GM12878 (cell line): ENCODE measurements around the gene SCG3. TPM values are rescaled to one million over a fixed set of nuclear protein-coding genes. Genes with fewer than 3 reads are reported as not detected.

Experiments used
- ATAC-seq: fragments of 200-7000 bp; cut with Tn5 transposase; 3 replicates; pipeline ENCODE4 v1.9.1; 2020; ENCODE audit warnings: mild to moderate bottlenecking, moderate library complexity
- BruUV-seq: library from RNA; stranded (reverse); fragments of 400-500 nt; replicated peaks from 2 replicates; lab custom pipeline; 2021; lab: Mats Ljungman, UMichigan
- CTCF ChIA-PET: fragments of 300-600 bp; sonication (Branson Sonifier 250); formaldehyde crosslinking; extraction: SDS; loops from one replicate; lab custom pipeline; 2021; ENCODE audit warnings: inconsistent platforms; lab: Yijun Ruan, JAX
- POLR2A ChIA-PET: fragments of 350-600 bp; formaldehyde crosslinking; extraction: SDS; loops from one replicate; lab custom pipeline; 2021; ENCODE audit warnings: inconsistent platforms; lab: Charles Lee
- RAD21 ChIA-PET: fragments of 300-600 bp; sonication (Branson Sonifier 250); formaldehyde crosslinking; loops from one replicate; lab custom pipeline; 2023; ENCODE audit warnings: antibody characterized with exemption; ENCODE audit not compliant: unreplicated experiment; lab: Charles Lee
- SMC1A ChIA-PET: fragments of 300-600 bp; sonication (Branson Sonifier 250); formaldehyde crosslinking; loops from one replicate; lab custom pipeline; 2023; ENCODE audit not compliant: unreplicated experiment, uncharacterized antibody; lab: Charles Lee
- DNase-seq: peaks from one replicate; pipeline ENCODE4 v3.0.0-alpha.2; 2011; ENCODE audit warnings: low read depth, low spot score
- FAIRE-seq: peaks from 3 replicates; lab custom pipeline; 2011; peaks lifted over from hg19 to GRCh38; lab: Jason Lieb, UNC
- H2AFZ ChIP-seq: 2 replicates; pipeline ENCODE4 v1.6.0; 2011; ENCODE audit warnings: low read depth, low read length, control low read depth; ENCODE audit not compliant: control insufficient read depth
- H3K27ac ChIP-seq: 2 replicates; pipeline ENCODE4 v1.5.1; 2011; ENCODE audit warnings: control low read depth; ENCODE audit not compliant: control insufficient read depth, insufficient read depth
- H3K27me3 ChIP-seq, 2 experiments: replicated peaks in 1 of 2; 2 replicates each; pipeline versions ENCODE4 v1.6.0 to v1.6.1; 2011; ENCODE audit warnings: low read length in 1 of 2; ENCODE audit not compliant: control insufficient read depth in 2 of 2, insufficient read depth in 2 of 2
- H3K36me3 ChIP-seq, 2 experiments: 2 replicates each; pipeline ENCODE4 v1.5.1; 2011; ENCODE audit warnings: low read length in 1 of 2; ENCODE audit not compliant: control insufficient read depth in 2 of 2, insufficient read depth in 2 of 2
- H3K4me1 ChIP-seq: 2 replicates; pipeline ENCODE4 v1.6.1; 2011; ENCODE audit warnings: mild to moderate bottlenecking, low read length, moderate library complexity, mixed read lengths; ENCODE audit not compliant: control insufficient read depth, insufficient read depth
- H3K4me2 ChIP-seq: 2 replicates; pipeline ENCODE4 v1.6.0; 2011; ENCODE audit warnings: control low read depth; ENCODE audit not compliant: control insufficient read depth, insufficient read depth
- H3K4me3 ChIP-seq: fragments of 200-600 bp; sonication (generic); 2 replicates; pipeline ENCODE4 v1.5.1; 2016
- H3K79me2 ChIP-seq: 2 replicates; pipeline ENCODE4 v1.6.0; 2011; ENCODE audit warnings: low read length; ENCODE audit not compliant: control insufficient read depth, insufficient read depth
- H3K9ac ChIP-seq: 2 replicates; pipeline ENCODE4 v1.8.0; 2011; ENCODE audit warnings: low read length, control low read depth, mixed read lengths; ENCODE audit not compliant: control insufficient read depth, insufficient read depth
- H3K9me3 ChIP-seq: replicated peaks from 3 replicates; pipeline ENCODE4 v1.5.1; 2011; ENCODE audit warnings: mild to moderate bottlenecking, low read length; ENCODE audit not compliant: control insufficient read depth, insufficient read depth
- H4K20me1 ChIP-seq: 2 replicates; pipeline ENCODE4 v1.6.0; 2011; ENCODE audit not compliant: control insufficient read depth, insufficient read depth
- CBX5 ChIP-seq: sonication (generic); IDR thresholded peaks from 2 replicates; pipeline ENCODE4 v1.6.1; 2016; ENCODE audit warnings: low read depth, moderate library complexity, mild to moderate bottlenecking, inconsistent platforms
- CREB1 ChIP-seq: IDR thresholded peaks from 2 replicates; pipeline ENCODE4 v1.6.1; 2012; ENCODE audit warnings: low read depth, mild to moderate bottlenecking, inconsistent platforms
- MTA2 ChIP-seq: fragments of 450-650 bp; IDR thresholded peaks from 2 replicates; pipeline ENCODE4 v1.6.1; 2016; ENCODE audit warnings: low read depth, mild to moderate bottlenecking, moderate library complexity
- NBN ChIP-seq: fragments of 450-650 bp; IDR thresholded peaks from 2 replicates; pipeline ENCODE4 v1.6.1; 2016
- NFXL1 ChIP-seq: fragments of 450-650 bp; IDR thresholded peaks from 2 replicates; pipeline ENCODE4 v1.6.1; 2017; ENCODE audit warnings: antibody characterized with exemption, mild to moderate bottlenecking, borderline replicate concordance
- NFYB ChIP-seq: IDR thresholded peaks from 2 replicates; pipeline ENCODE4 v1.6.1; 2011; ENCODE audit warnings: low read depth, mild to moderate bottlenecking, low read length, improper control_type of control experiment, moderate library complexity; ENCODE audit not compliant: insufficient read depth
- RUNX3 ChIP-seq: IDR thresholded peaks from 2 replicates; pipeline ENCODE4 v1.6.1; 2012; ENCODE audit warnings: low read length, inconsistent platforms
- WGBS: methylation state at CpG from one replicate; pipeline ENCODE4 v1.1.6; 2016; ENCODE audit warnings: low lambda C conversion rate; ENCODE audit not compliant: insufficient replicate concordance, insufficient coverage; ENCODE audit errors: missing lambda C conversion rate; 5-methylcytosine and 5-hydroxymethylcytosine counted together
- in situ Hi-C: fragments of 300-500 bp; cut with MboI; formaldehyde crosslinking; loops from 9 replicates; pipeline ENCODE4 v1.14.3; 2018; ENCODE audit warnings: mixed read lengths
- intact Hi-C: fragments of 100-400 bp; cut with micrococcal nuclease; formaldehyde crosslinking; loops from one replicate; pipeline ENCODE4 v1.14.2; 2022; ENCODE audit not compliant: unreplicated experiment
- polyA plus RNA-seq, 11 experiments: library from polyadenylated mRNA; depleted of rRNA in 4 of 11; unstranded in 6 of 11; stranded (reverse) in 5 of 11; fragments of >200 nt; fragmentation: Nextera tagmentation in 4 of 11; fragmentation: Illumina TruSeq in 1 of 11; extraction: Ambion mirVana in 4 of 11; extraction: Trizol in 1 of 11; gene quantifications; 1 replicate in 1 of 11; 2 replicates in 10 of 11; pipeline versions ENCODE4 v1.2.1 to v1.2.3, GENCODE V29; 2011 to 2016; ENCODE audit warnings: inconsistent platforms in 2 of 11, missing spikeins in 2 of 11, low read depth in 1 of 11
- total RNA-seq, 4 experiments: library from RNA; depleted of rRNA in 3 of 4; stranded (reverse); fragments of >200 nt in 3 of 4; fragmentation: Illumina TruSeq in 1 of 4; extraction: Trizol in 1 of 4; gene quantifications; 2 replicates each; pipeline versions ENCODE4 v1.2.1 to v1.2.3, GENCODE V29; 2013 to 2021
- TF ChIP-seq, protein P1 (sequence below): IDR thresholded peaks from 2 replicates; pipeline ENCODE4 v1.6.1; 2011; ENCODE audit warnings: low read depth, low read length, improper control_type of control experiment, borderline replicate concordance
- TF ChIP-seq, protein P2 (sequence below): fragments of 450-650 bp; IDR thresholded peaks from 2 replicates; pipeline ENCODE4 v1.6.1; 2017; ENCODE audit warnings: low read depth, mild to moderate bottlenecking, moderate library complexity

The SCG3 gene
- total and polyA plus RNA-seq, 10 of the 15 experiments (the other 5 are each of a cell fraction or from before 2014, with no cell fraction given) = 0.03 to 0.15 (median 0.04) TPM; not detected in 7

- TF ChIP-seq RUNX3 = no peak
- no peak for TF ChIP-seq NFXL1
- TF ChIP-seq, all 136 proteins: peak for 0
These were observed 71.6 kb downstream of the SCG3 start (continued) for GRCh38 chr15:51752888-51753287.

- SMC1A ChIA-PET = interaction anchor here (1.0 to 1.2 kb wide), 2 partner anchors 18 to 104 kb away, joined by 3 to 5 read pairs; no protein-coding TSS in a partner anchor
- WGBS = 47% methylated on average over 2 of the region's 2 CpGs
These were observed 73.0 kb downstream of the SCG3 start for GRCh38 chr15:51754267-51754666.

More at GRCh38 chr15:51754267-51754666, 73.0 kb downstream of the SCG3 start:
- FAIRE-seq = no peak
- ChIA-PET POLR2A (interaction anchor here (0.6 kb wide), 1 partner anchor 16 kb away, joined by 3 read pairs; no protein-coding TSS in a partner anchor), RAD21 (interaction anchor here (1.2 kb wide), 1 partner anchor 22 kb away, joined by 3 read pairs; no protein-coding TSS in a partner anchor), CTCF (interaction anchor here (0.6 kb wide), 1 partner anchor 936 kb away, joined by 3 read pairs; no protein-coding TSS in a partner anchor)
- Histone ChIP-seq H3K79me2 (no peaks in the 10 kb centered on the region), H3K36me3 (no peaks in the 10 kb centered on the region), H2AFZ (no peak overlapping the region), H3K27me3 (peaks cover 0 to 2% of the 10 kb centered on the region in 2 experiments; a peak in 1 of 4 replicates), H3K4me2 (no peak overlapping the region), H3K9me3 (no peaks in the 10 kb centered on the region), H4K20me1 (no peaks in the 10 kb centered on the region), H3K9ac (no peak overlapping the region), H3K4me1 (no peaks in the 10 kb centered on the region), H3K27ac (no peak overlapping the region), H3K4me3 (no peak overlapping the region)
- DNase-seq = no peak
- in situ Hi-C loops (no loop called here), intact Hi-C loops (no loop called here)
- TF ChIP-seq NBN = no peak
- no peak for TF ChIP-seq CBX5
- TF ChIP-seq NFYB = no peak
- TF ChIP-seq, protein P1, sequence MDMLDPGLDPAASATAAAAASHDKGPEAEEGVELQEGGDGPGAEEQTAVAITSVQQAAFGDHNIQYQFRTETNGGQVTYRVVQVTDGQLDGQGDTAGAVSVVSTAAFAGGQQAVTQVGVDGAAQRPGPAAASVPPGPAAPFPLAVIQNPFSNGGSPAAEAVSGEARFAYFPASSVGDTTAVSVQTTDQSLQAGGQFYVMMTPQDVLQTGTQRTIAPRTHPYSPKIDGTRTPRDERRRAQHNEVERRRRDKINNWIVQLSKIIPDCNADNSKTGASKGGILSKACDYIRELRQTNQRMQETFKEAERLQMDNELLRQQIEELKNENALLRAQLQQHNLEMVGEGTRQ = no peak
- TF ChIP-seq CREB1 = no peak
- TF ChIP-seq, protein P2, sequence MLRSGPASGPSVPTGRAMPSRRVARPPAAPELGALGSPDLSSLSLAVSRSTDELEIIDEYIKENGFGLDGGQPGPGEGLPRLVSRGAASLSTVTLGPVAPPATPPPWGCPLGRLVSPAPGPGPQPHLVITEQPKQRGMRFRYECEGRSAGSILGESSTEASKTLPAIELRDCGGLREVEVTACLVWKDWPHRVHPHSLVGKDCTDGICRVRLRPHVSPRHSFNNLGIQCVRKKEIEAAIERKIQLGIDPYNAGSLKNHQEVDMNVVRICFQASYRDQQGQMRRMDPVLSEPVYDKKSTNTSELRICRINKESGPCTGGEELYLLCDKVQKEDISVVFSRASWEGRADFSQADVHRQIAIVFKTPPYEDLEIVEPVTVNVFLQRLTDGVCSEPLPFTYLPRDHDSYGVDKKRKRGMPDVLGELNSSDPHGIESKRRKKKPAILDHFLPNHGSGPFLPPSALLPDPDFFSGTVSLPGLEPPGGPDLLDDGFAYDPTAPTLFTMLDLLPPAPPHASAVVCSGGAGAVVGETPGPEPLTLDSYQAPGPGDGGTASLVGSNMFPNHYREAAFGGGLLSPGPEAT = no peak
- no peak for TF ChIP-seq MTA2
- BruUV-seq = no TSS peak
- ATAC-seq = no peak
